Astrocyte (in vitro differentiated cells and primary cell): ENCODE results near the gene GDAP1L1. TPM values are rescaled to one million over a fixed set of nuclear protein-coding genes. Genes with fewer than 3 reads are reported as not detected.

Experiments used
- DNase-seq: peaks from one replicate; pipeline ENCODE4 v3.0.0-alpha.2; 2010; ENCODE audit warnings: low read depth
- FAIRE-seq: peaks from 2 replicates; lab custom pipeline; 2011; peaks lifted over from hg19 to GRCh38; lab: Jason Lieb, UNC
- H2AFZ ChIP-seq: 2 replicates; pipeline ENCODE4 v1.6.0; 2012; ENCODE audit warnings: low read depth, low read length, inconsistent platforms
- H3K27ac ChIP-seq: 2 replicates; pipeline ENCODE4 v1.5.1; 2011; ENCODE audit warnings: low read depth, low read length, inconsistent platforms
- H3K27me3 ChIP-seq: 2 replicates; pipeline ENCODE4 v1.6.0; 2011; ENCODE audit warnings: low read length, inconsistent platforms; ENCODE audit not compliant: insufficient read depth
- H3K36me3 ChIP-seq: 2 replicates; pipeline ENCODE4 v1.5.1; 2011; ENCODE audit warnings: low read length, inconsistent platforms; ENCODE audit not compliant: insufficient read depth
- H3K4me1 ChIP-seq: 2 replicates; pipeline ENCODE4 v1.5.1; 2011; ENCODE audit warnings: low read length, inconsistent platforms; ENCODE audit not compliant: insufficient read depth
- H3K4me2 ChIP-seq: 2 replicates; pipeline ENCODE4 v1.6.0; 2012; ENCODE audit warnings: low read length, inconsistent platforms
- H3K4me3 ChIP-seq: 2 replicates; pipeline ENCODE4 v1.5.1; 2011; ENCODE audit warnings: low read depth, mild to moderate bottlenecking, low read length, inconsistent platforms; ENCODE audit not compliant: insufficient read depth
- H3K79me2 ChIP-seq: 2 replicates; pipeline ENCODE4 v1.6.0; 2012; ENCODE audit warnings: mild to moderate bottlenecking, low read length, inconsistent platforms; ENCODE audit not compliant: insufficient read depth
- H3K9ac ChIP-seq: 2 replicates; pipeline ENCODE4 v1.6.0; 2012; ENCODE audit warnings: mild to moderate bottlenecking, low read length, inconsistent platforms
- H3K9me3 ChIP-seq: 2 replicates; pipeline ENCODE4 v1.5.1; 2012; ENCODE audit warnings: low read depth, mild to moderate bottlenecking, low read length, inconsistent platforms; ENCODE audit not compliant: insufficient read depth
- H4K20me1 ChIP-seq: 2 replicates; pipeline ENCODE4 v1.6.0; 2012; ENCODE audit warnings: low read length, inconsistent platforms; ENCODE audit not compliant: insufficient read depth
- H3K27ac Mint-ChIP-seq: one replicate; pipeline ENCODE4 v1.8.0; 2021; ENCODE audit warnings: mild to moderate bottlenecking, mixed read lengths; ENCODE audit not compliant: unreplicated experiment
- H3K27me3 Mint-ChIP-seq: one replicate; pipeline ENCODE4 v1.8.0; 2021; ENCODE audit warnings: low read depth, mixed read lengths; ENCODE audit not compliant: unreplicated experiment
- H3K36me3 Mint-ChIP-seq: one replicate; pipeline ENCODE4 v1.8.0; 2021; ENCODE audit warnings: low read depth, mixed read lengths; ENCODE audit not compliant: unreplicated experiment
- H3K4me1 Mint-ChIP-seq: one replicate; pipeline ENCODE4 v1.8.0; 2021; ENCODE audit warnings: low read depth, mixed read lengths; ENCODE audit not compliant: unreplicated experiment
- H3K4me3 Mint-ChIP-seq: one replicate; pipeline ENCODE4 v1.8.0; 2021; ENCODE audit warnings: mild to moderate bottlenecking, moderate library complexity, mixed read lengths; ENCODE audit not compliant: unreplicated experiment
- H3K9me3 Mint-ChIP-seq: one replicate; pipeline ENCODE4 v1.8.0; 2021; ENCODE audit warnings: mild to moderate bottlenecking, mixed read lengths; ENCODE audit not compliant: unreplicated experiment
- CTCF ChIP-seq: IDR thresholded peaks from 2 replicates; pipeline ENCODE4 v1.5.1; 2011; ENCODE audit warnings: low read depth, mild to moderate bottlenecking, inconsistent platforms, low read length, moderate library complexity; ENCODE audit not compliant: insufficient read depth
- EZH2 ChIP-seq: IDR thresholded peaks from 2 replicates; pipeline ENCODE4 v1.6.1; 2012; ENCODE audit warnings: mild to moderate bottlenecking, low read length, inconsistent platforms; ENCODE audit not compliant: insufficient read depth
- total RNA-seq: library from RNA; stranded (reverse); gene quantifications from 2 replicates; pipeline ENCODE4 v1.2.1, GENCODE V29; 2021

The GDAP1L1 gene
- total RNA-seq, 1 donor from 2014 or later, result 0.64 TPM

- no peaks in the 10 kb centered on the region for H3K27me3 Mint-ChIP-seq
- no peak overlapping the region for H3K27ac ChIP-seq
- TF ChIP-seq CTCF (no peak), EZH2 (no peak)
- no peaks in the 10 kb centered on the region for H3K27me3 ChIP-seq
- H3K4me1 ChIP-seq, result no peaks in the 10 kb centered on the region
- H3K9me3 Mint-ChIP-seq, result no peaks in the 10 kb centered on the region
- FAIRE-seq (no peak), DNase-seq (no peak)
- H3K4me1 Mint-ChIP-seq, result peaks cover 2% of the 10 kb centered on the region
- H3K79me2 ChIP-seq, result no peaks in the 10 kb centered on the region
- H3K4me3 ChIP-seq, result no peak overlapping the region
- H3K36me3 ChIP-seq, result no peaks in the 10 kb centered on the region
- H3K27ac Mint-ChIP-seq, result no peak overlapping the region
- no peak overlapping the region for H3K4me2 ChIP-seq
- H3K4me3 Mint-ChIP-seq, result no peak overlapping the region
- no peak overlapping the region for H3K9ac ChIP-seq
- peaks cover 6% of the 10 kb centered on the region for H4K20me1 ChIP-seq
- H3K36me3 Mint-ChIP-seq, result peaks cover 2% of the 10 kb centered on the region
- no peak overlapping the region for H2AFZ ChIP-seq
- no peaks in the 10 kb centered on the region for H3K9me3 ChIP-seq
Measured at GRCh38 chr20:44301285-44301684, 54.2 kb downstream of the GDAP1L1 start.

GRCh38 chr20:44302026-44302669, 55.0 kb downstream of the GDAP1L1 start:
- H3K36me3 ChIP-seq, result no peaks in the 10 kb centered on the region
- H3K9me3 ChIP-seq, result no peaks in the 10 kb centered on the region
- no peaks in the 10 kb centered on the region for H3K9me3 Mint-ChIP-seq
- no peak overlapping the region for H2AFZ ChIP-seq
- H4K20me1 ChIP-seq, result peaks cover 6% of the 10 kb centered on the region
- H3K79me2 ChIP-seq, result no peaks in the 10 kb centered on the region
- TF ChIP-seq CTCF (no peak), EZH2 (no peak)
- H3K4me1 Mint-ChIP-seq, result peaks cover 2% of the 10 kb centered on the region
- H3K27ac ChIP-seq, result no peak overlapping the region
- no peak for DNase-seq
- peaks cover 2% of the 10 kb centered on the region for H3K36me3 Mint-ChIP-seq
- H3K27ac Mint-ChIP-seq, result no peak overlapping the region
- no peaks in the 10 kb centered on the region for H3K27me3 Mint-ChIP-seq
- no peak for FAIRE-seq
- no peak overlapping the region for H3K4me2 ChIP-seq
- no peaks in the 10 kb centered on the region for H3K4me1 ChIP-seq
- H3K27me3 ChIP-seq, result no peaks in the 10 kb centered on the region
- no peak overlapping the region for H3K4me3 Mint-ChIP-seq
- no peak overlapping the region for H3K9ac ChIP-seq
- H3K4me3 ChIP-seq, result no peak overlapping the region

GRCh38 chr20:44302736-44303135, 55.6 kb downstream of the GDAP1L1 start:
- H3K4me3 Mint-ChIP-seq, result no peak overlapping the region
- Histone ChIP-seq H3K27me3 (no peaks in the 10 kb centered on the region), H2AFZ (no peak overlapping the region), H3K4me3 (no peak overlapping the region), H3K79me2 (no peaks in the 10 kb centered on the region), H3K4me2 (no peak overlapping the region), H3K36me3 (no peaks in the 10 kb centered on the region), H3K9ac (no peak overlapping the region), H3K4me1 (no peaks in the 10 kb centered on the region), H3K27ac (no peak overlapping the region), H3K9me3 (no peaks in the 10 kb centered on the region), H4K20me1 (peaks cover 6% of the 10 kb centered on the region)
- FAIRE-seq (no peak), DNase-seq (no peak)
- H3K9me3 Mint-ChIP-seq, result no peaks in the 10 kb centered on the region
- H3K27me3 Mint-ChIP-seq, result no peaks in the 10 kb centered on the region
- H3K27ac Mint-ChIP-seq, result no peak overlapping the region
- TF ChIP-seq EZH2 (no peak), CTCF (no peak)
- H3K36me3 Mint-ChIP-seq, result peaks cover 2% of the 10 kb centered on the region
- peaks cover 2% of the 10 kb centered on the region for H3K4me1 Mint-ChIP-seq
